NOMO-1 treated with dmso at 0.1 percent for 144 hours (cell line): Measurements from ENCODE around the gene ZC3H6.
"Not testable (repeated sequence)": the region's sequence is repeated elsewhere in the genome, so short reads cannot be mapped to it uniquely, and the experiment has no call there.

Source experiments
- DNase-seq: peaks from one replicate; lab custom pipeline; 2025; ENCODE audit not compliant: unreplicated experiment; lab: John Stamatoyannopoulos, UW

ZC3H6 gene

GRCh38 chr2:112332123-112332696 lies 56.8 kb downstream of the ZC3H6 start:
- DNase-seq, result no peak

GRCh38 chr2:112335600-112335999 lies 60.2 kb downstream of the ZC3H6 start:
- DNase-seq, result no peak

GRCh38 chr2:112339986-112340385 lies 64.6 kb downstream of the ZC3H6 start:
- no peak for DNase-seq

GRCh38 chr2:112340475-112341267 lies 65.3 kb downstream of the ZC3H6 start:
- no peak for DNase-seq

GRCh38 chr2:112342067-112342550 lies 66.7 kb downstream of the ZC3H6 start:
- DNase-seq, result no peak

- no peak for DNase-seq
Observed at GRCh38 chr2:112343827-112344585, 68.6 kb downstream of the ZC3H6 start.

- no peak for DNase-seq
Observed at GRCh38 chr2:112345030-112346027, 69.9 kb downstream of the ZC3H6 start.

GRCh38 chr2:112352292-112352691 lies 76.9 kb downstream of the ZC3H6 start:
- DNase-seq, result not testable (repeated sequence)

- DNase-seq, result not testable (repeated sequence)
Observed at GRCh38 chr2:112352809-112353603, 77.6 kb downstream of the ZC3H6 start.

- DNase-seq, result not testable (repeated sequence)
Observed at GRCh38 chr2:112354335-112354734, 78.9 kb downstream of the ZC3H6 start.

GRCh38 chr2:112360055-112360454 lies 84.7 kb downstream of the ZC3H6 start:
- not testable (repeated sequence) for DNase-seq
